HG03571 (cell line): ENCODE results near the gene KLHDC4.

Source experiments
- ATAC-seq: cut with Tn5 transposase; IDR thresholded peaks from one replicate; pipeline ENCODE4 v1.9.1; 2021; ENCODE audit not compliant: unreplicated experiment

KLHDC4 gene

GRCh38 chr16:87701505-87701921, 64.3 kb downstream of the KLHDC4 start:
- ATAC-seq = no peak

DNA sequence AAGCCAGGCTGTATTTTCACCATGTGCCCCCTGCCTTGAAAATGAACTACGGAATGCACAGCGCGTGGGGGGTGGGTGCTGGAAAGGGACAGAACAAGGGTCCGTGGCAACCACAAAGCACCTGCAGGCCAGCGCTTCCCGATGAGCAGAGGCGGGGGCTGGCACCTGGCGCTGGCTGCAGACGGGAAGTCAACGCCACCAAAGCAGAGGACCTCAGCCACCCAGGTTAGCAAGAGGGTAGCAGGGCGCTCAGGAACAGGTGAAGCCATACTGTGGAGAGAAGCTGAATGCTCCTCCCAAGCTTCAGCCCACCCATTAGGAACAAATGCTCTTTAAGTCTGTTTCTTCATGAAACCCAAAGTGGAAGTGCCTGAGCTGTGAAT, 64.7 kb downstream of the KLHDC4 start:
- ATAC-seq = no peak

GRCh38 chr16:87700406-87701077, 65.2 kb downstream of the KLHDC4 start:
- ATAC-seq = no peak

DNA sequence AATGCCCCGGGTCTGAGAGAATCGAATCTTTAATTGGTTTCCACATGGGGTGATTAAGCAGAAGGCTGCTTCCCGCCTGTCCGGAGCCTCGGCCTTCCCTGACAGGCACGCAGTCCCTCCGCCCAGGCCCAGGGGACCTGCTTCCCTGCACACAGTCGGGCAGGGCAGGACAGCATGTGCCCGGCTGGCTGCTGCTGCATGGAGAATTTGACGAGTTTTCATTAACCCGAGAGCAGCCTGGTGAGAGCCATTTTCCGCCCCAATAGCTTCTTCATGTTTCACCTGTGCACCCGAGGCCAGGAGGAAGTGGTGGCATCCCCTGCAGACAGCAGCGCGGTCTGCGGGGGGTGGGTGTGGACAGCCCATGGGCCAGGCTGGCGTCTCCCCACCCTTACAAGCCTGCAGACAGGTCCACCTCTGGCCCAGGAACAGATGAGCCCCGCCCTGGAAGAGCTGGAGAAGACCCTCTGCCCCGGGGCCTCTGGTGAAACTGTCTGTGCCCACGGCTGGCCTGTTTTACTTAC, 67.0 kb downstream of the KLHDC4 start:
- ATAC-seq = no peak

GRCh38 chr16:87698241-87698640, 67.5 kb downstream of the KLHDC4 start:
- no peak for ATAC-seq

DNA sequence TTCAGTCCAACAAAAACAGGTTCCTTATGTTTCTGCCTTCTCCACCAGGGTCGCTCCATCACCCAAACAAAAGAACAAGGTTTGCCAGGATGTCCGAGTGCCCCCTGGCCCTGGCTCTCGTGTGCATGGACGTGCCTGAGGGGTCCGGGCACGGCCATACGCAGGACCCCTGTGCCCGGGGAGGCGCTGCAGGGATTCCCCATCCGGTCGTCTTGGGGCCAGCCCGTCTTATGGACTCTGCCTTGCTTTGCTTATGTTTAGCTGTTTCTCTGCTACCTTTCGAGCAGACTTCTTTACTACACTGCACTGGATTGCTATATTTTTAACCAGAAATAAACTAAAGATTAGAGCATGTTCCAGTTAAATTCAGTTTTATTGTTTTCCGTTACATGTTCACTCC, 68.0 kb downstream of the KLHDC4 start:
- ATAC-seq = no peak

- ATAC-seq = no peak
These were observed 68.5 kb downstream of the KLHDC4 start for GRCh38 chr16:87697256-87697655.

GRCh38 chr16:87696726-87697125, 69.1 kb downstream of the KLHDC4 start:
- no peak for ATAC-seq

DNA sequence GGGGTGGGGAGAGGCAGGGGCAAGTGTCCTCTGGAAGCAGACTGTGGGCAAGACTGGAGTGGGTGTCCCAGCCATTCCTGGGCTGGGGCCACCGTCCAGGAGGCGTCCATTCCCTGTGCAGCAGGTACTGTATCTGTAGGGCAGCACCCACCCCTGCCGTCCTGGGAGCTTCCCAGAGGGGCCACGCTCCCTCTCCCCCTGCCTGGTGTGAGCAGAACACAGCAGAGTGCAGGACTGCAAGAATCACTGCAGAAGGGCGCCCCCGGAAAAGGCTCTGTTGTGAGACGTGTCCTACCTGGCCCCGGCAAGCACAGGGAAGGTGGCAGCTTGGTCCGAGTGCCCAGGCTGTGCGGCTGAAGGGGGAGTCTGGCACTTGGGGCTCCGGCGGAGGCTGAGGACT, 70.3 kb downstream of the KLHDC4 start:
- no peak for ATAC-seq

GRCh38 chr16:87694441-87695125, 71.2 kb downstream of the KLHDC4 start:
- no peak for ATAC-seq

DNA sequence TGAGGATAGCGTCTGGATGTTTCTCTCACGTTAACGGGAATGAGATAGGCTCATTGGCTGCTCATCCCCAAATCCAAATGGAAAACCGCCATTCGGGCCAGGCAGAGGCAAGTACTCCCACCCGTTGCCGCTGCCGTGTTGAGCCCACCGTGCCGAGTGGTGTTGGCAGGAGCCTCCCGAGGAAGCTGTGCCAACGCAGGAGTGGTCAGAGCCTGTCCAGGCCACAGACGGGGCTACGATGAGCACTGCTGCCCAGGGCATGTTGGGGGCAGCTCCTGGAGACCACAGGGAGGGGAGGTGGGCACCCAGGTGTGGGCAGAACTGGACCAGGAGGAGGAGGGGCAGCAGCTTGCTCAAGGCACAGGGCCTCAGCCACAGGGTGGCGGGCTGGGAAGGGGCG, 72.0 kb downstream of the KLHDC4 start:
- ATAC-seq = no peak

DNA sequence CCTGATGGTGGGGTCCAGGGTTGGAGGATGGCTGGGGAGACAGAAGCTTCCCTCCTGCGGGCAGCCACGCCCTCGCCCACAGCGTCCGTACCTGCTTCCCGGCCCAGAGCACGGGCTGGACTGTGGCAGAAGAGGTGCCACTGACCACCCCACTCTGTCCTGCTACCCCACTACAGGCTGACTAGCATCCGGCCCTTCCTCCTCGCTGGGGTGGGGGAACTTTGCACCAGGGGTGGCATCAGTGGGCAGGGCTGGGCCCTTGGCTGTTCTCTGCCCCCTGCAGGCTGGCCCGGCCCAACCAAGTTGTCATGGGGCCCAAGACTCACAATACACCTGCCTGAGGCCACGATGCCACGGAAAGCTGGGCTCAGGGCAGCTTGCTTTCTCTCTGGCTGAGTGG, 73.0 kb downstream of the KLHDC4 start:
- no peak for ATAC-seq

DNA sequence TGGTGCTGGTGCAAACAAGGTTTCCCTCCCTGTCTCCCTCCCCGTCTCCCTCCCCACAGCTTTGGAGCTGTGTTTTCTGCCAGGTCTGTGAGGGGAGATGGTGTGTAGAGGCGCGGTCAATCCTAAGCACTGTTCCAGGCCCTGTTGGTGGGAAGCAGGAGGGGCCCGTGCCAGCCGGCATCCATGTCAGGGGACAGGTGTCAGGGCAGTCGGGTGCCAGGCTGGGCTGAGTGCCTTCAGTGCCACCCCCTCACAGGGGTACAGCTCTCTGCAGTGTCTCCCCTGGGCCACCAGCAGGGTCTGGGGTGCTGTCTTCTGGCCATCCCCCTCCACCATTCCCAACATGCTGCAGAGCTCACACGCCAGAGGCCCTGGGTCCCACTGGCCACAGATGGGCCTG, 73.6 kb downstream of the KLHDC4 start:
- ATAC-seq = no peak

- no peak for ATAC-seq
These were observed 74.1 kb downstream of the KLHDC4 start for GRCh38 chr16:87691686-87692079.

DNA sequence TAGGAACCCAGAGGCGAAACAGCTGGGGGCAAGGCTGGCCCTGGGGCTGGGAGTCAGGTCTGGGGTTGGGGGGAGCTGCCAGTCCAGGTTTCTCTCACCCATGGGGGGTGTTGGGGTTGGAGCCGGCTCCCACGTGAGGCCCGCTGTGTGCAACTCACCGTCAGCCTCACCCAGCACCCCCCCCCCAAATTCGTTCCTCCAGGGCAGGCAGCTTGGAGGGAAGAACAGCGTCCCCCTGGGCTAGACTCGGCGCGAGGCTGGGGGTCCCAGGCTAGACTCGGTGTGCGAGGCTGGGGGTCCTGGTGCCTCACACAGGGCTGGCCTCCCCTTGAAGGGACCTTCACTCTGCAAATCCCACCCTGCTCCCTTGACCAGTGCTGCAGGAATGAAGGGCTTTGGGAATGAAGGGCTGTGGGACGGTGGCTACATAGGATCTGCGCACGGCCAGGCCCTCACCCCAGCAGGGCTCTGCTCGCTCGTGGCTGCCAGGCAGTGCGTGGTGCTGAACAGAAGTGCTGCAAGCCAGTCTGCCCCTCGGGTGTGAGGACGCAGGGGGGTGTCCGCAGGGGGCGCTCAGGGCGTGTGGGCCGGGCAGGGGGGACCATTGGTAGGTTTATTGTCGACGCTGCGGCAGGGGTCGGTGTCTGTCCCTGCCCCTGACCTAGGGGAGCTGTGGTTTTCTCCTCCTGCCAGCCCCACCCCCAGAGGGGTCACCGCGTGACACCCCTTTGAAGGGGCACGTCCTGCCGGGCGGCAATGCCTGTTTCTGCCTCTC, 74.7 kb downstream of the KLHDC4 start:
- ATAC-seq = no peak

GRCh38 chr16:87689956-87690465, 75.8 kb downstream of the KLHDC4 start:
- ATAC-seq = no peak

- no peak for ATAC-seq
These were observed 76.6 kb downstream of the KLHDC4 start for GRCh38 chr16:87688876-87689815.

GRCh38 chr16:87687998-87688529, 77.7 kb downstream of the KLHDC4 start:
- ATAC-seq = no peak

DNA sequence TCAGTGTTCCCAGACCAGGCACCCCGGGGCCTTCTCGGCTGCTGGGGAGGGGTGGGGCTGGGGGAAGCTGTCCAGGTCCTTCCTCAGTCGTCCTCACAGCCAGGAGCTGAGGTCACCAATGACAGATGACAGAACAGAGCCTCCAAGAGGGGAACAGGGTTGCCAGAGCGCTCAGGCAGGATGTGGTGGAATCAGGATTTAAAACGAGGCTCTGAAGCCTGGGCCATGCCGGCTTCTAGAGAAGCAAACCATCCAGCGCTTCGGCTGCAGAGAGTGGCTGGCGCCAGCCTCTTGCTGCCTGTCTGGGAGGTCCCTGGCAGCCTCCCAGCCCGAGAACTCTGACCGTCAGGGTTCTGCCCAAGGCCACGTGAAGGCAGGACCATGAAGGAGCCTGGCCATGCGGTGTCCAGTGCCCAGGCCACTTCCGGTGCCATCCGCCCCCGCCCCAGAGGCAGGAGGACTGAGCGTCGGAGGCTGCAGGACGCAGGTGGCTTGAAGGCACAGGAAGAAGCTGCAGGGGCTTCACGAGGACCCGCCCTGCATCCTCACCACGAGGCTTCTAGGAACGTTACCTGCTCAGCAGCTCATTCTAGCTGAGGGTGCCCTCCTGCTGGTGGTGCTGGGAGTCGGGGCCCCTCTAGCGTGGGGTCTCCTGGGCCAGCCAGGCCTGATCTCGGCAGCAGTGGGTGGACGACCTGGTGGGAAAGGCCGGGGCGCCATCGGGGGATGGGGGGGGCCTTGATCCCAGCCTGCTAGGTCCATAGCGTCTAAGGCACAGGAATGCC, 78.5 kb downstream of the KLHDC4 start:
- no peak for ATAC-seq

GRCh38 chr16:87686697-87687096, 79.1 kb downstream of the KLHDC4 start:
- no peak for ATAC-seq
